NCI-H2196 (cell line): ENCODE measurements around the gene CDR2.
"Not testable (repeated sequence)": the region's sequence is repeated elsewhere in the genome, so short reads cannot be mapped to it uniquely, and the experiment has no call there.

Source experiments
- DNase-seq: peaks from one replicate; lab custom pipeline; 2025; ENCODE audit not compliant: unreplicated experiment; lab: John Stamatoyannopoulos, UW

Gene CDR2

DNA sequence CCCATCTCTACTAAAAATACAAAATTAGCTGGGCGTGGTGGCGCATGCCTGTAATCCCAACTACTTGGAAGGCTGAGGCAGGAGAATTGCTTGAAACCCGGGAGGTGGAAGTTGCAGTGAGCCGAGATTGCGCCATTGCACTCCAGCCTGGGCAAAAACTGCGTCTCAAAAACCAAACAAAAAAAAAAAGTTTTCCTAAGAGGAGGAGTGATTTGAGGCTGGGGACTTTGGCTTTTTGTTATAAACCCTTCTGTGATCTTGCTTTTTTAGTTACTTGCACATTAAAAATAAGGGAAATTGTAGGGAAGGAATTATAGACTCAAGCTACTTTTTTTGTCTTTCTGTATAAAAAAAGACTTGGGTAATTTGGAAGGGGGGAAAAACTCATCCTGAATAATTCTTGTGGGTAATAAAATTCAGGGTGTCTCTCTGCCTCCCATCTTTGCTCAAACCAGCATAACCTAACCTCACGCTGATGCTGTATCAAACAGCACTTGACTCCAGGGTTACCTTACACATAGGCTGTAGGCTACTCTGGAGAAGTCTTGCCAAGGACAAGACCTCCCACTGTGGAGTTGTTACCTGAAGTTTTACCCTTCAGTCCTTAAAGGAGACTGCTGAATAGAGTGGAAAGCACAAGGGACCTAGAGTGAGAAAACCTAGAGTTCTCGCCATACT is 1.7 kb upstream of the CDR2 start:
- no peak for DNase-seq

- no peak for DNase-seq
These were observed 921 bp upstream of the CDR2 start for GRCh38 chr16:22375117-22375962.

DNA sequence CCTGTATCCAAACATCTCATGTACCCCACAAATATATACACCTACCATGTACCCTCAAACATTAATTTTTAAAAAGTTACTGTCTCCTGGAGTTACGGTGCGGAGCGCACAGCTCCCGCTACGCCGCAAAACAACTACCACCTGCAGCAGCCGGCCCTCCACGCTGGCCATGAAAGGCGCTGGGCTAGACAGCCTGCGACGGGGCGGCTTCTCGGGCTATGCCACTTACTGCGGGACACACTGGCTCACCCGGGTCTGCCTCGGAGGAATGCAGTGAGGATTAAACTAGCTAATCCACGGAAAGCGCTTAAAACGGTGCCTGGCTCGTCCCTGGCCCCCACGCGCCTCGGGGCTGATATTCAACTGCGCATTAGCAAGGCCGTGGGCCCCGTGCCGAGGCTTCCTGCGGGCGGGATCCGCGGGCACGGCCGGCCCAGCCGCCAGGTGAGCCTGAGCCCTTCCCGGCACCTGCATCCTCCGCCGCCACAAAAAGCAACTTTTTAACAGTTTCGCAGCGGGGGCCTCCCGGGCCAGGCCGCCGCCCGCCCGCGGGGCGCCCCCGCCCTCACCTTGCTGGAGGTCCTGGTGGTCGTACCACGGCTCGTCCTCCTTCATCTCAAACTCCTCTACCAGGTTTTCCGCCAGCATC is 633 bp downstream of the CDR2 start:
- no peak for DNase-seq

GRCh38 chr16:22372882-22373661 is 1.3 kb downstream of the CDR2 start:
- DNase-seq: no peak

GRCh38 chr16:22370038-22370820 is 4.2 kb downstream of the CDR2 start:
- DNase-seq: no peak

DNA sequence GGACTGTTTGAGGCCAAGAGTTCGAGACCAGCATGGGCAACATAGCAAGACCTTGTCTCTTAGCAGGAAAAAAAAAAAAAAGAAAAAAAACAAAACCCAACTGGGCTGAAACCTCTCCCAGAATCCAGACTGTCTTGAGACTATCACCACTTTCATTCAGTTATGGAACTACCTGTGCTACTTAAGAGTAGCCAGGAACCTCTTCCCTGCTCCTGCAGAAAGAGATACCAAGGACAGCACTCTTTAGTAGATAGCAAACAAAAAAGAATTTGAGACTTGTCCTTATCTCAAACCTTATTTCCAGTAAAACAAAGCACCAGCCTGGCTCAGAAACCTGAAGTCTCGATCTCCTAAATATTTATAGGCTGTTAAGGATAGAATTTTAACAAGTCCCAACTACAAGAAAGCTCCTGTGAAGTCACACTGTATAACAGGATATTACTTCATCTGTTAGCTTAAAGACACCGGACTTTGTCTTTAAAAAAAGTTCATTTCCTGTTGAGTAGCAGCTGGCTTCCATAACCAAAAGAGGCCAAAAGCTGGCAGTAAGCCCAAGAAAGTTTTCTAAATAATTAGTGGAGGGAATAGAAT is 5.1 kb downstream of the CDR2 start:
- peak; percentile 23 for DNase-seq

DNA sequence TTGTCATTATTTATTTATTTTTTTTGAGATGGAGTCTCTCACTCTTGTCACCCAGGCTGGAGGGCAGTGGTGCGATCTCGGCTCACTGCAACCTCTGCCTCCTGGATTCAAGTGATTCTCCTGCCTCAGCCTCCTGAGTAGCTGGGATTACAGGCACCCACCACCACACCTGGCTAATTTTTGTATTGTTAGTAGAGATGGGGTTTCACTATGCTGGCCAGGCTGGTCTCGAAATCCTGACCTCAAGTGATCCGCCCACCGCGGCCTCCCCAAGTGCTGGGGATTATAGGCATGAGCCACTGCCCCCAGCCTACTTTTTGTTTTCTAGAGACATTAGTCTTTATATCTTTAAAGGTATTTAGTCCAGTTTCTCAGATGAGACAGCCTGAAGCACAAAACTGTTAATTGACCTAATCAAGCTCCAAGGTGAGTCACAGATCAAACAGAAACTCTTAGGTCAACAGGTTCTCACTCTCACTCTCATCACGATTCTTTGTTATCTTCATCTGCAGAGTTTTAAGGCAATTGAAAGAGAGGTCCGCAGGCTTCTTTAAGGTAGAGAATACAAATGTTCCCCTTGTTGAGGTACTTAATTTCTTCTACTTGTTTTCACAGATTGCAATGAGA is 6.1 kb downstream of the CDR2 start:
- DNase-seq: not testable (repeated sequence)

DNA sequence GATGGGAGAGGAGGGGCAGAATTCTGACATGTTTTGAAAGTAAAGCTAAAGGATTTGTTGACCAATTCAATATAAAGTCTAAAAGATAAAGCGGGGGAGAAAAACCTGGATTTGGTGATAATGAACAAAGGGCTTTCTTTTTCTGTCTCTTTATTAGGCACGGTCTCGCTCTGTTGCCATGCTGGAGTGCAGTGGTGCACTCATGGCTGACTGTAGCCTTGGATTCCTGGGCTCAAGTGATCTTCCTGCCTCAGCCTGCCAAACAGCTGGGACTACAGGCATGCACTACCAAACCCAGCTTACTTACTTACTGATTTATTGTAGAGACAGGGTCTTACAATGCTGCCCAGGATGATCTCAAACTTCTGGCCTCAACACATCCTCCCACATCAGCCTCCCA is 7.5 kb downstream of the CDR2 start:
- DNase-seq: no peak

- DNase-seq: no peak
These were observed 8.0 kb downstream of the CDR2 start for GRCh38 chr16:22366371-22366770.

GRCh38 chr16:22364241-22364640 is 10.2 kb downstream of the CDR2 start:
- DNase-seq: no peak

GRCh38 chr16:22360963-22361659 is 13.3 kb downstream of the CDR2 start:
- DNase-seq: no peak

DNA sequence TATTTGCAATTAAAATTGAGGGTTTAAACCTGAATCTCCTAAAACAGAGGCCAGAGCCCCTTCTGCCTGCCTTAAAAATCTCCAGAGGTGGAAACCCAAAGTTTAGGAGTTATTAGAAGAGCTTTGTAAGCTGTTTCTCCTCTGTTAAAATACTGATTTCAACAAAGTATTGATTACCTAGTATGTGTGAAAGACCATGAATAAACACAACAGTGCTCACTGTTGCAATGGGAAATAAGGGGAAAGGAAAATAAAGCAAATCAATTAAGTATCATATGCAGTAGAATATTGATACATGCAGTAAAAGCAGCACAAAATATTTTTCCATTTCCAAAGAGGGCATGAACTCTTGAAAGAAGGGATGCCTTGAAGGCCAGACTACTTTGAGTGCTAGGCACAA is 14.7 kb downstream of the CDR2 start:
- no peak for DNase-seq

DNA sequence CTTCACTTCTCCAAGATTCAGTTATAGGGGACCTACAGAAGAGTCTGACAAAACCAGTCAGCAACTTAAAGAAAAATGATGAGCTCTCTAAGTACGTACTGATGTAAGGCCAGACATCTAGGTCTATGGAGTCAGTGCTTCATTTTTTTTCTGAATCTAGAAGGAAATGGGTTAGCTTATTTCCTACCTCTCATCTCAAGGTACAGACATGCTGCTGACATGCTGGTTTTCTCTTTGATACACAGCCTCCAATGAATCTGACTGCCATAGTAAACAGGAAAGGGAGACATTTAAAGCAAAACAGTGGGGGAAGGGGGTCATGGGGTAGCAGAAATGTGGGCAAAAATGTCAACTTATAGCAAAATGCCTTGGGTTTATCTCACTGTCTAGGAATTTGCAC is 16.4 kb downstream of the CDR2 start:
- no peak for DNase-seq

DNA sequence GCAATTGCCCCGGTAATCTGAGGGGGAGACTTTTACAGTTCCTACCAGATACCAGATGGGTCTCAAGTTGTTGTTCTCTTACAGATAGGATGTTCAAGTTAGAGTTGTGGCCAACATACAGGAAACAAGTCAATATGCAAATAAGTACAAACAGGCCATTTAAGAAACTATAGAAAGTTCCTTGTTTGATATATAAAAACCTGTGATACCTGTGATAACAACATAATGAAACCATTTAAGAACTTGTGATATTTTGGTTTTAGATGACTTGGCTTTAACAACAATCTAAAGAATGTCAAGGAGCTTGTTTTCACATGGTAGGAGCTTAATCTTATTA is 16.8 kb downstream of the CDR2 start:
- no peak for DNase-seq

DNA sequence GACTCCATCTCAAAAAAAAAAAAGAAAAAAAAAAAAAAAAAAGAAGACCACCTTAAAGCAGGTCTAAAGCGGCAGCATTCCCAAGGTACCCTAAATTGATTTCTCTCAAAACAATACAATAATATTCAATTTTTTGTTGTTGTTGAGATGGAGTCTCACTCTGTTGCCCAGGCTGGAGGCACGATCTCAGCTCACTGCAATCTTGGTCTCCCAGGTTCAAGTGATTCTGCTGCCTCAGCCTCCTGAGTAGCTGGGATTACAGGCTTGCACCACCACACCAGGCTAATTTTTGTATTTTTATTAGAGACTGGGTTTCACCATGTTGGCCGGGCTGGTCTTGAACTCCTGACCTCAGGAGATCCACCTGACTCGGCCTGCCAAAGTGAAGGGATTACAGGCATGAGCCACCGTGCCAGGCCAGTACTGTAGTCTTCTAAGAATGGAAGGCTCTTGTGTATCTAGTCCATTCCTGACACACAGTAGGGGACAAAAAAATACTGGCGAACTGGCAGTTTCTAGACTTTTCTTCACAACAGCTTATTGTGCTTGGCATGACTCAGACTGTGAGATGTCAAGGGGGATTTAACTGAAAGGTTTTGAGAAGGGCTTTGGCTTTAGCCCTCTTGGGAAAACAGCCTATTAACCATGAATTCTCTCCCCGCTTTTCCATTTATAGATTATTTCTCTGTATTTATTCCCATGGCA is 17.3 kb downstream of the CDR2 start:
- DNase-seq: no peak

GRCh38 chr16:22355487-22355908 is 18.9 kb downstream of the CDR2 start:
- no peak for DNase-seq

- DNase-seq: no peak
These were observed 20.4 kb downstream of the CDR2 start for GRCh38 chr16:22353933-22354541.
